Neural cell (in vitro differentiated cells): ENCODE results near the gene LBH.

Experiments
- CTCF ChIP-seq: fragments of 450-650 bp; IDR thresholded peaks from 2 replicates; pipeline ENCODE4 v1.5.1; 2014; ENCODE audit warnings: antibody characterized with exemption, mild to moderate bottlenecking, moderate library complexity; ENCODE audit not compliant: poor library complexity, severe bottlenecking
- EP300 ChIP-seq: fragments of 450-650 bp; conservative IDR thresholded peaks from 2 replicates; pipeline ENCODE4 v1.6.1; 2014; ENCODE audit warnings: antibody characterized with exemption, mild to moderate bottlenecking, moderate library complexity; ENCODE audit not compliant: poor library complexity, severe bottlenecking
- EZH2 ChIP-seq: fragments of 200-600, 300-800 bp; shearing (Covaris generic), sonication (generic); IDR thresholded peaks from 2 replicates; pipeline ENCODE4 v1.6.1; 2014; ENCODE audit warnings: antibody characterized with exemption, low read length, borderline replicate concordance, mild to moderate bottlenecking; ENCODE audit not compliant: insufficient read depth, poor library complexity, severe bottlenecking
- POLR2AphosphoS5 ChIP-seq: IDR thresholded peaks from 2 replicates; pipeline ENCODE4 v1.6.1; 2012
- REST ChIP-seq: IDR thresholded peaks from 2 replicates; pipeline ENCODE4 v1.6.1; 2012; ENCODE audit warnings: borderline replicate concordance
- SMC3 ChIP-seq: fragments of 450-650 bp; conservative IDR thresholded peaks from 2 replicates; pipeline ENCODE4 v1.6.1; 2014; ENCODE audit warnings: antibody characterized with exemption, mild to moderate bottlenecking, moderate library complexity; ENCODE audit not compliant: poor library complexity
- TAF1 ChIP-seq: IDR thresholded peaks from 2 replicates; pipeline ENCODE4 v1.6.1; 2012; ENCODE audit warnings: low read depth

- no peak for TF ChIP-seq CTCF
- TF ChIP-seq EP300, result no peak
- no peak for TF ChIP-seq EZH2
- TF ChIP-seq POLR2AphosphoS5, result no peak
- TF ChIP-seq REST, result no peak
- TF ChIP-seq TAF1, result no peak
- no peak for TF ChIP-seq SMC3
These were observed 2.1 kb downstream of the LBH start for GRCh38 chr2:30233271-30234009.
